Measurements from ENCODE around the gene PCBP3.
A peak's percentile ranks its signal among the peaks of the same experiment; 100 is the strongest.

The PCBP3 gene

GRCh38 chr21:45867671-45868081, 224.2 kb downstream of the PCBP3 start:
- DNase-seq = no peak

GRCh38 chr21:45868086-45868485, 224.6 kb downstream of the PCBP3 start:
- DNase-seq = no peak

- no peak for DNase-seq
Measured at GRCh38 chr21:45868488-45868887, 225.0 kb downstream of the PCBP3 start.

DNA sequence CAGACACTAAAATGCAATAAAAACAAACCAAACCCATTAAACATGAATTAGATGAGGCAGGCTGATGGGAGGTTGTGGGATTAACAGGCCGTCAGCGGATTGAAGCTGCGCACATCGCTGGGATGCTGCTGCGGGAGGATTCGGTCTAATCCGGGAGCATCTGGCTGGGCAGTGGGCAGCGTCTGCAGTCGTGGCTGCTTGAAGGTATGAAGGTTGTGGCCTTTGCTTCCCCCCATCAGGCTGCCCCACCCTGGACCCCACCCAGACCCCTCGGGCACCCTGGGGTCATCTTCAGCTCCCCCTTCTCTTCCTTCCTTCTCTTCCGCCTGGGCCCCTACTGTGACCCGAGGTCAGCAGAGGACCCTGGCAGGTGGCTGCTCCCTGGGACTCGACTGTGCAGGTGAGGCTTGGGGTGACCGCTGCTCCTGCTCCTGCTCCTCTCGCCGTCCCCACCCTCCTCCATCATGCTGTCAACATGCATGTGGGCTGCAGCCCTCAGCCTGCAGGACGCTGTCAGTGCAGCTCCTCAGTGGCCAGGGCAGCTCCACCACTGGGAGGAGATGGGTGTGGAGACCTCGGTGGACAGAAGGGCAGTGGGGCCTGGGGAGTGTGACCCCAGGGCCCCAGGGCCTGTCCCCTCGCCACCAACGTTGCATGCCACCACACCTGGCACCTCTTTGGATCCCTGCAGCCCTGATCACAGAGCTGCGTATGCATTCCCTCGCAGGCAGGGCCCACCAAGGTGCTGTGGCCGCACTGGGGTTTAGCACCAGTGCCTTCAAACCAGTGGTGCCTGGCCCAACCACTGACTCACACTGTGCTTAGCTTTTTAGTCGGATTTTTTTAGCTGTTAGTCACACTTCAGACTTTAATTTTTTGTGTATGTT, 225.8 kb downstream of the PCBP3 start:
- no peak for DNase-seq

DNA sequence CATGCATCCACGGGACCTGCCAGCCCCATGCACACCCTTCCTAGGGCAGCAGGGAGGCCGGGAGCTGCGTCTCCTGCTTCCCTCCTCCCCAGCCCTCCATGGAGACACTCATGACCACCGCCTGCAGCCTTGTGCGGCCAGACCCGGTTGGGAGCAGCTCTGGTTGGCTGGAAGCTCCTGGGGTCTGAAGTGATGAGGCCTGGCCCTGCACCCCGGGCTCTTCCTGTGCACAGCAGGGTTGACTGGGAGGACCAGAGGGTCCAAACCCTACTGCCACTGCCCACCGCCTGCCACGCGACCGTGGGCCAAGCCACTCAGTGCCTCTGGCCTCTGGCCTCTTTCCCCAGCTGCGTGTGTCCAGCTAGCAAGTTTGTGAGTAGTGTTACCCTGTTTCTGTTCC, 226.9 kb downstream of the PCBP3 start:
- no peak for DNase-seq

DNA sequence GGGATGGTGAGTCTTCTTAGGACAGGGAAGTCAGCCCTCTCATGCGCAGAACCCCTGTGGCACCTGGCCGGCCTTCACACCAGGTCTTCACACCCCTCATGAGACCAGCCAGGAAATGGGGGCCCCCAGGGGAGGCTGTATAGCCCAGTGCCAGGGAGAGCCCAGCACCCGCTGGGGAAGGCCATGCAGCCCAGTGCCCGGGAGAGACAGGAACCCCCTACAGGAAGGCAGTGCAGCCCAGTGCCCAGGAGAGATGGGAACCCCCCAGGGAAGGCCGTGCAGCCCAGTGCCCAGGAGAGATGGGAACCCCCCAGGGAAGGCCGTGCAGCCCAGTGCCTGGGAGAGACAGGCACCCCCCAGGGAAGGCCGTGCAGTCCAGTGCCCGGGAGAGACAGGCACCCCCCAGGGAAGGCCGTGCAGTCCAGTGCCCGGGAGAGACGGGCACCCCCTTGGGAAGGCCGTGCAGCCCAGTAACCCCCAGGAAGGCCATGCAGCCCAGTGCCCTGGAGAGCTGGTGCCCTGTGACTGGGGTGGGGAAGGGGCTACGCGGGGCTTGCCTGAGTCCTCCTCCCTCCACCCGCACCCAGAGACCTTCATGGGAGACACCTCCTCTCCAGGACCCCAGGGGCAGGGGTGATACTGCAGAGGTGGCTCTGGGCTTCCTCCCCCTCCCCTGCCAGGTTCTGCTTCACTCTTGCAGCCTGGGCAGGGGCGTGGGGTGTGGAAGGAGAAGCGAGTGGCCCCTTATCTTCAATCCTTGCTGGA, 227.5 kb downstream of the PCBP3 start:
- DNase-seq = no peak

DNA sequence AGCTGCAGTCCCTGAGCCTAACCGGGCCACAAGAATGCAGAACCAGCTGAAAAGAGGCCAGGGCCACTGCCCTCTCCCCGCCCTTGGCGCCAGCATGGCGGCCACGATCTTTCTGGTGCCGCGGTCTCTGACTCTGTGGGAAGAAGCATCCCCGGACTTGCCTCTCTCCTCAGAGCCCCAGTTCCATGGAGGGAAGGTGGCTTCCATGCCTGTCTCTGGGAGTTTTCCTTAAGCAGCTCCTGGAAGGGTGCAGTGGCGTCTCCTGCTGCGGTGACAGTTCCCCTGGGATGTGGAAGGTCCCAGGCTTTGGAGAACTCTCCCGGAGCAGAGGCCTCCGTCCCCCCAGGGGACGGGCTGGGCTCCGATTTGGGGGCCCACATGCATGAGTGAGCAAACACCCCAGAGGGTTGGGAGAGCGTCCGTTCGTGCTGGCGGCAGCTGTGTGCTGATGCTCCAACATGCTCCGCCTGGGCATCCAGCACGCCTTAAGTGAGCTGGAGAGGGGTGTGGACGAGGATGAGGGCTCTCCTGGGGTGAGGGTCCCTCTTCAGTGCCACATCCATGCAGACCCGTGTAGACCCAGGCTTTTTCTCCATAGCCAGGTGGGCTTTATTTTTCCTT, 228.2 kb downstream of the PCBP3 start:
- no peak for DNase-seq

DNA sequence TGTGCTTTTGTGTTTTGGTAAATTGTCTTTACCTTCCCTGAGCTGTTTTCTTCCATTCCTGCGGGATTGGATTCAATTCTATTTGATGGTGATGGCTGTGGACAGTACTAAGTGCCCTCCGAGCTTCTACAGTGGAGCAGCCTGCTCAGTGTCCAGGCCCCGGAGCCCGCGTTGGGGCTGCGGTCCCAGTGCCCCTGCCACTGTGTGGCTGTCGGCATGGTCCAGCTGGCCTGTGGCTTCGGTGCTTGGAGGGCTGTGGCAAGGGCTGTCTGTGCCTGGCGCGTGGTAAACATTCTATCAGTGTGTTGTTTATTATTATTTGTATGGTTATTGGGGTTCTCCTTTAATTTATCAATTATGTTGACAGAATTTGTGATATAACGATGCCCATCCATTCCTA, 228.9 kb downstream of the PCBP3 start:
- DNase-seq = no peak

- no peak for DNase-seq
Measured at GRCh38 chr21:45872902-45873301, 229.4 kb downstream of the PCBP3 start.

- no peak for DNase-seq
Measured at GRCh38 chr21:45873418-45873817, 229.9 kb downstream of the PCBP3 start.

- DNase-seq = no peak
Measured at GRCh38 chr21:45873866-45874265, 230.3 kb downstream of the PCBP3 start.

GRCh38 chr21:45874716-45875415, 231.3 kb downstream of the PCBP3 start:
- DNase-seq = no peak

DNA sequence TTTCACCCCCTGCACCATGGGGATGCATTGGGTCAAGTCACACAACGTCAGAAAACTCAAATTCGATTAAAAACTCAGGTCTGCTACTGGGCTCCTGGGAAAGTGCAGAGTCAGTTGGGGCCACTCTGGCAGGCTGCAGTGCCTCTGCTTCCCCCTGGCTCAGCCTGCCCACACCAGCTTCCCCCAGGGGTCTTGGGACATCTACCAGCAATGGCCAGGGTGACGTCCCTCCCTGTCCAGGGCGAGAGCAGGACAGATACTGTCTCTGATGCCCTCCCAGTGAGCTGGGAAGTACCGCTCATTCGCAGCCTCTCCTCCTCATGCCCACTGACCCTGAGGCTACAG, 231.9 kb downstream of the PCBP3 start:
- no peak for DNase-seq

DNA sequence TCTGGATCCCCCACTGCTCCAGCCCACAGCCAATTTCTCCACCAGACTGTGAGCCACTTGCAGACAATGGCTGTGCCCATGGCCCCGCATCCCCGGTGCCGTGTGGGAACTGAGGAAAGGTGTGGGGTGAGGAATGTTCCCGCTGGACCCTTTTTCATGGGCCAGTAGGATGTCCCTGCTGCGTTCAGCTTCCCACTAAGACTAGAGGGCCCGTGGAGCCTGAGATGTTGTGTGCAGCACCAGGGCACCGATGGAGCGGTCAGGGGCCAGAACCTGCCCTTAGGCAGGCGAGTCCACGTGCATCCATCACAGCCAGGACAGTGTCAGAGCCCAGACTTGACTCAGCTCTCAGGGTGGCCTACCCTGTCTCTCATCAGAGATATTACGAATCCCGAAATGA, 232.4 kb downstream of the PCBP3 start:
- no peak for DNase-seq

- DNase-seq = no peak
Measured at GRCh38 chr21:45876381-45877170, 233.1 kb downstream of the PCBP3 start.

GRCh38 chr21:45877171-45877438, 233.6 kb downstream of the PCBP3 start:
- DNase-seq = no peak

DNA sequence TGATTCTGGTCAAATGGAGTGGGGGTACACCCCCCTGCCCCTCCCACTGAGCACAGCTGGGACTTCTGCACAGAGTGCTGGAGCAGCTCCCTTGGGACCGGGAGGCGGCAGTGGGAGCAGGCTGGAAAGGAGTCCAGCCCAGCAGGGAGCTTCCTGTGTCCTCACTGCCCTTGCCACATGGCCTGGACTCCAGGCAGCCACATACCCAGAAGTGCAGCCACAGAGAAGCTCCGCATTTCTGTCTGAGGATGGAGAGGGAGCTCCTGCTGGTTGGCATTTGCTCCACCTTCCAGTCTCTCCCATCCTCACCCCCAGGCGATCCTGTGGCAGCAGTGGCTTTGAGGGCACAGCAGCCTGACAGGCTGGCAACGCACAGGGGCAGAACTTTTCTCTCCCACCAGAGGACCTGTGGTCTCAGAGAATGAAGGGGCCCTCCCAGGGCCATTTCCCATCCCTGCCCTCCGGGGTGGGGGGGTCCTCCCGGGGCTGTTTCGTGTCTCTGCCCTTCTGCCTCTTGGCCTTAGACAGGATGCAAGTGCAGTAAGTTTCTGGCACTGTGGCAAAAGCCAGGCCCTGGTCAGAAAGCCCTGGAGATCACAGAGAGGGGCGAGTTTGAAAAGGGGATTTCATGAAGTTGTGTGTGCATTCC, 234.4 kb downstream of the PCBP3 start:
- no peak for DNase-seq

DNA sequence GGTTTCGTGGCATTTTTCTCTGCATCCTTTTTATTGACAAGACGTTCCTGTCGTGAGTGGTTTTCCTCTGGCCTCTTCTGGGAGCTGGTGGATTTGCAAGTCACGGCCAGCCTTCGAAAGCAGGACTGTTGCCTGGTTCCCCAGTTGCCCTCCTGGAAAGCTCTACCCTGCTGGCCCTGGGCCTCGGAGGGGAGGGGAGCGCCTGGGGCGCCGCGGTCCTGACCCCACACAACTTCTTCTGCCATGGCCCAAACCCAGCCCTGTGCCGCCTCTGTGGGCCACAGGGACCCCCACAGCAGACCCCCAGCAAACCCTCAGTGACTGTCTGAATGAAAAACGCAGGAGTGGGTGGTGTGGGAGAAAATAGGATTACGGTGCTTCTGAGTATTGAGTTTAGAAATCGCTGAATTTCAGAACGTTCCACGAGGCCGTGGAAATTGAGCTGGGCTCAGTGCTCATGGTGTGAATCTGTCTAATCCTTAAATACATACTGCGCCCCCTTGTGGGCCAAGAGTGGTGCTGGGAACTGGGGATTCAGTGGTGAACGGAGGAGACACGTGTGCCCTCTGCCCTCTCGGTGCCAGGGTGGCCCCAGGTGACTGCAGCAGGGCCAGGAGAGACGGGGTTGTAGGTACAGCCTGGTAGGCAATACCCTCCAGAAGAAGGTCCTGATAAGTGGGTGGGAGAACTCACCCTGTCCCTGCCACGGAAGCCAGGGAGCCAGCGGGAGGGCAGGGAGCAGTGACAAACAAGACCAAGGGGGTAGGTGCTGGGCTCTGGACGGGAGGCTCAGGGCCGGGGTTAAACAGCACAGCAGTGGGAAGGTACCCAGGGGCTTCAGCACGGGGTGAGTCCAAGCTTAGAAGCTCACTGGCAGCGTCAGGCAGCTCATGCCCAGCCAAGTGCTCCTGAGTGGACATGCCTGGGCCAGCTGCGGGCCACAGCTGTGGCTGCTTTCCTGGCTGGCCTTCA, 236.9 kb downstream of the PCBP3 start:
- DNase-seq = peak; percentile 28

DNA sequence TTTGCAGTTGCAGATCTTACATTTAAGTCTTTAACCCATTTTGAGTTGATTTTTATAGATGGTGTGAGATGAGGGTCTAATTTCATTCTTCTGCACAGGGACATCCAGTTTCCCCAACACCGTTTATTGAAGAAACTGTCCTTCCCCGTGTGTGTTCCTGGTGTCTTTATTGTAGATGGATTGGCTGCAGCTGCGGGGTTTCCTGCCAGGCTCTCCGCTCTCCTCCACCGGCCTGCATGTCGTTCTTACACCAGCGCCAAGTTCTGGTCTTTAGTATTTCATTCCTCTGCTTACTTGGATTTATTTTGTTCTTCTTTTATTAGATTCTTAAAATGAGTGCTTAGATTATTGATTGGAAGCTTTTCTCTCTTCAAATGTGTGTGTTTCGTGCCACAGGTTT, 239.1 kb downstream of the PCBP3 start:
- DNase-seq = no peak

- DNase-seq = no peak
Measured at GRCh38 chr21:45883090-45883489, 239.6 kb downstream of the PCBP3 start.

- DNase-seq = no peak
Measured at GRCh38 chr21:45885597-45885929, 242.0 kb downstream of the PCBP3 start.
